HCT116 (cell line): ENCODE data around the gene CDC14A. TPM values are rescaled to one million over a fixed set of nuclear protein-coding genes. Genes with fewer than 3 reads are reported as not detected.

Source experiments
- ATAC-seq: fragments of 200-7000 bp; cut with Tn5 transposase; 2 replicates; pipeline ENCODE4 v1.9.1; 2020; ENCODE audit warnings: mild to moderate bottlenecking, moderate library complexity
- BruUV-seq: library from RNA; stranded (reverse); fragments of 400-500 nt; replicated peaks from 2 replicates; lab custom pipeline; 2021; lab: Mats Ljungman, UMichigan
- CTCF ChIA-PET: fragments of 300-600 bp; sonication (Branson Sonifier 250); formaldehyde crosslinking; loops from one replicate; lab custom pipeline; 2021; ENCODE audit warnings: antibody characterized with exemption; lab: Charles Lee
- POLR2A ChIA-PET: fragments of 300-600, 350-600 bp; sonication (Branson Sonifier 250); formaldehyde crosslinking; loops from one replicate; lab custom pipeline; 2021; ENCODE audit warnings: antibody characterized with exemption; lab: Charles Lee
- RAD21 ChIA-PET, 2 experiments: fragments of 300-600 bp; sonication (Branson Sonifier 250); formaldehyde crosslinking; loops; one replicate each; lab custom pipeline; 2023; ENCODE audit warnings: low total read pairs in 2 of 2; ENCODE audit not compliant: uncharacterized antibody in 2 of 2, unreplicated experiment in 2 of 2, low non-redundant PET in 1 of 2; lab: Charles Lee
- DNase-seq: peaks from one replicate; pipeline ENCODE4 v3.0.0-alpha.2; 2010; ENCODE audit warnings: low read depth, low spot score
- H2AFZ ChIP-seq: fragments of 200-600 bp; shearing (Covaris generic), sonication (generic); 2 replicates; pipeline ENCODE4 v1.6.1; 2017; ENCODE audit warnings: low read depth, mixed run types, mixed read lengths, antibody characterized with exemption, low read length; ENCODE audit not compliant: poor library complexity, severe bottlenecking
- H3K27ac ChIP-seq: 2 replicates; pipeline ENCODE4 v1.5.1; 2012; ENCODE audit warnings: low read depth, low read length
- H3K27me3 ChIP-seq: fragments of 200-600 bp; sonication (generic); 2 replicates; pipeline ENCODE4 v1.6.1; 2016; ENCODE audit warnings: mixed run types, low read length, mixed read lengths; ENCODE audit not compliant: insufficient read depth
- H3K36me3 ChIP-seq, 2 experiments: fragments of 200-500 bp in 1 of 2; fragments of 200-600 bp in 1 of 2; sonication (Bioruptor generic) in 1 of 2; sonication (generic) in 1 of 2; 2 replicates each; pipeline versions ENCODE4 v1.5.1 to v1.6.1; 2014 to 2016; ENCODE audit warnings: low read length in 2 of 2, inconsistent platforms in 1 of 2, mixed read lengths in 1 of 2, mixed run types in 1 of 2; ENCODE audit not compliant: insufficient read depth in 2 of 2, control insufficient read depth in 1 of 2
- H3K4me1 ChIP-seq, 2 experiments: fragments of 200-600 bp in 1 of 2; sonication (generic) in 1 of 2; 2 replicates each; pipeline versions ENCODE4 v1.5.1 to v1.6.1; 2012 to 2017; ENCODE audit warnings: low read length in 2 of 2, inconsistent platforms in 1 of 2, mild to moderate bottlenecking in 1 of 2, mixed read lengths in 1 of 2, mixed run types in 1 of 2, moderate library complexity in 1 of 2; ENCODE audit not compliant: insufficient read depth in 2 of 2, control insufficient read depth in 1 of 2
- H3K4me2 ChIP-seq: fragments of 200-600 bp; sonication (generic); 2 replicates; pipeline ENCODE4 v1.6.1; 2017; ENCODE audit warnings: mixed run types, low read length, mixed read lengths
- H3K4me3 ChIP-seq, 2 experiments: fragments of 200-600 bp in 1 of 2; sonication (generic) in 1 of 2; replicated peaks in 1 of 2; 2 replicates each; pipeline ENCODE4 v1.5.1; 2011 to 2016; ENCODE audit warnings: low read length in 2 of 2, control low read depth in 1 of 2, low read depth in 1 of 2, mild to moderate bottlenecking in 1 of 2, mixed read lengths in 1 of 2, mixed run types in 1 of 2
- H3K79me2 ChIP-seq: fragments of 200-600 bp; sonication (generic); 2 replicates; pipeline ENCODE4 v1.6.1; 2017; ENCODE audit warnings: mild to moderate bottlenecking, mixed run types, low read length, moderate library complexity, mixed read lengths; ENCODE audit not compliant: insufficient read depth
- H3K9ac ChIP-seq: fragments of 200-600 bp; sonication (generic); 2 replicates; pipeline ENCODE4 v1.6.1; 2016; ENCODE audit warnings: low read length, mixed read lengths
- H3K9me2 ChIP-seq: fragments of 200-600 bp; sonication (generic), shearing (Covaris generic); 2 replicates; pipeline ENCODE4 v1.6.1; 2017; ENCODE audit warnings: mixed run types, mild to moderate bottlenecking, moderate library complexity; ENCODE audit not compliant: insufficient read depth
- H3K9me3 ChIP-seq, 2 experiments: fragments of 200-500 bp in 1 of 2; fragments of 200-600 bp in 1 of 2; sonication (Bioruptor generic) in 1 of 2; sonication (generic) in 1 of 2; 2 replicates each; pipeline ENCODE4 v1.6.1; 2014 to 2017; ENCODE audit warnings: low read length in 2 of 2, mixed read lengths in 2 of 2, inconsistent platforms in 1 of 2, low read depth in 1 of 2, mild to moderate bottlenecking in 1 of 2, mixed run types in 1 of 2, moderate library complexity in 1 of 2; ENCODE audit not compliant: control insufficient read depth in 1 of 2, insufficient read depth in 1 of 2
- H4K20me1 ChIP-seq: fragments of 200-600 bp; sonication (generic), shearing (Covaris generic); 2 replicates; pipeline ENCODE4 v1.6.1; 2017; ENCODE audit warnings: mixed run types, mild to moderate bottlenecking, moderate library complexity; ENCODE audit not compliant: insufficient read depth
- CBX3 ChIP-seq: IDR thresholded peaks from 2 replicates; pipeline ENCODE4 v1.6.1; 2012; ENCODE audit warnings: low read depth
- CEBPB ChIP-seq: IDR thresholded peaks from 2 replicates; pipeline ENCODE4 v1.6.1; 2012; ENCODE audit warnings: low read depth
- EGR1 ChIP-seq: IDR thresholded peaks from 2 replicates; pipeline ENCODE4 v1.6.1; 2012; ENCODE audit warnings: low read depth
- ELF1 ChIP-seq: IDR thresholded peaks from 2 replicates; pipeline ENCODE4 v1.6.1; 2012; ENCODE audit warnings: low read depth, borderline replicate concordance
- EZH2phosphoT487 ChIP-seq: fragments of 200-600 bp; IDR thresholded peaks from 2 replicates; pipeline ENCODE4 v1.6.1; 2018; ENCODE audit warnings: antibody characterized with exemption, borderline replicate concordance
- FOSL1 ChIP-seq: IDR thresholded peaks from 2 replicates; pipeline ENCODE4 v1.6.1; 2012; ENCODE audit warnings: low read depth
- JUND ChIP-seq: IDR thresholded peaks from 2 replicates; pipeline ENCODE4 v1.6.1; 2012
- RAD21 ChIP-seq: IDR thresholded peaks from 2 replicates; pipeline ENCODE4 v1.6.1; 2012; ENCODE audit warnings: low read depth, mild to moderate bottlenecking
- SIN3A ChIP-seq: IDR thresholded peaks from 2 replicates; pipeline ENCODE4 v1.6.1; 2012; ENCODE audit warnings: low read depth
- SP1 ChIP-seq: IDR thresholded peaks from 2 replicates; pipeline ENCODE4 v1.6.1; 2012; ENCODE audit warnings: low read depth
- TCF7L2 ChIP-seq: IDR thresholded peaks from 2 replicates; pipeline ENCODE4 v1.7.0; 2011; ENCODE audit warnings: borderline replicate concordance, inconsistent platforms; ENCODE audit not compliant: insufficient read depth, insufficient read length; ENCODE audit errors: extremely low read depth
- YY1 ChIP-seq: IDR thresholded peaks from 2 replicates; pipeline ENCODE4 v1.6.1; 2011; ENCODE audit warnings: low read length, low read depth, moderate library complexity, mild to moderate bottlenecking; ENCODE audit not compliant: insufficient replicate concordance; ENCODE audit errors: extremely low read depth
- ZNF274 ChIP-seq: fragments of 200-500 bp; sonication (Bioruptor generic); IDR thresholded peaks from 2 replicates; pipeline ENCODE4 v1.6.1; 2014; ENCODE audit warnings: mild to moderate bottlenecking, low read depth, low read length, inconsistent platforms
- intact Hi-C: fragments of 100-400 bp; cut with micrococcal nuclease; formaldehyde crosslinking; loops from 2 replicates; pipeline ENCODE4 v1.10.0; 2022
- total RNA-seq: library from RNA; stranded (reverse); gene quantifications from one replicate; pipeline ENCODE4 v1.2.1, GENCODE V29; 2021; ENCODE audit not compliant: unreplicated experiment
- TF ChIP-seq, protein P1 (sequence below), 3 experiments: fragments of 200-600 bp in 1 of 3; sonication (generic) in 1 of 3; IDR thresholded peaks in 2 of 3; conservative IDR thresholded peaks in 1 of 3; 2 replicates each; pipeline ENCODE4 v1.5.1; 2012 to 2017; ENCODE audit warnings: low read depth in 2 of 3, low read length in 2 of 3, antibody characterized with exemption in 1 of 3, borderline replicate concordance in 1 of 3, control low read depth in 1 of 3, mild to moderate bottlenecking in 1 of 3, mixed read lengths in 1 of 3, mixed run types in 1 of 3, moderate library complexity in 1 of 3; ENCODE audit not compliant: insufficient read depth in 1 of 3

CDC14A gene
- total RNA-seq, 1 experiment from 2014 or later: 5.1 TPM

- ChIA-PET POLR2A (no interaction called here), CTCF (interaction anchor here (2.1 kb wide), 1 partner anchor 13 kb away, joined by 7 read pairs; no protein-coding TSS in a partner anchor), RAD21 (no interaction called here)
- H3K9me3 ChIP-seq: no peaks in the 10 kb centered on the region
- H2AFZ ChIP-seq: no peak overlapping the region
- H4K20me1 ChIP-seq: no peaks in the 10 kb centered on the region
- H3K27me3 ChIP-seq: peaks cover 5% of the 10 kb centered on the region; the same call in 1 of the 2 replicates
- no peak overlapping the region for H3K9ac ChIP-seq
- H3K4me2 ChIP-seq: no peak overlapping the region
- H3K4me1 ChIP-seq: no peaks in the 10 kb centered on the region
- no peak for TF ChIP-seq SIN3A
- TF ChIP-seq FOSL1: no peak
- TF ChIP-seq EZH2phosphoT487: no peak
- no peak for TF ChIP-seq ELF1
- H3K9me2 ChIP-seq: no peaks in the 10 kb centered on the region
- no TSS peak for BruUV-seq
- no peak overlapping the region for H3K27ac ChIP-seq
- no peaks in the 10 kb centered on the region for H3K79me2 ChIP-seq
- intact Hi-C loops: no loop called here
- DNase-seq (no peak), ATAC-seq (no peak)
- no peaks in the 10 kb centered on the region for H3K36me3 ChIP-seq
- H3K4me3 ChIP-seq: no peak overlapping the region
Observed at GRCh38 chr1:100530141-100530540, 177.8 kb downstream of the CDC14A start.

- Histone ChIP-seq H4K20me1 (no peaks in the 10 kb centered on the region), H3K27me3 (peaks cover 13% of the 10 kb centered on the region; the same call in 1 of the 2 replicates), H3K9ac (no peak overlapping the region), H2AFZ (no peak overlapping the region), H3K9me2 (no peaks in the 10 kb centered on the region), H3K4me1 (no peaks in the 10 kb centered on the region), H3K4me2 (no peak overlapping the region), H3K79me2 (no peaks in the 10 kb centered on the region), H3K36me3 (no peaks in the 10 kb centered on the region), H3K4me3 (no peak overlapping the region), H3K9me3 (no peaks in the 10 kb centered on the region), H3K27ac (no peak overlapping the region)
- TF ChIP-seq ELF1 (no peak), SP1 (no peak), CEBPB (no peak), TCF7L2 (no peak), CBX3 (no peak), ZNF274 (no peak), RAD21 (no peak), JUND (no peak), YY1 (no peak), EGR1 (no peak)
- TF ChIP-seq, protein P1, sequence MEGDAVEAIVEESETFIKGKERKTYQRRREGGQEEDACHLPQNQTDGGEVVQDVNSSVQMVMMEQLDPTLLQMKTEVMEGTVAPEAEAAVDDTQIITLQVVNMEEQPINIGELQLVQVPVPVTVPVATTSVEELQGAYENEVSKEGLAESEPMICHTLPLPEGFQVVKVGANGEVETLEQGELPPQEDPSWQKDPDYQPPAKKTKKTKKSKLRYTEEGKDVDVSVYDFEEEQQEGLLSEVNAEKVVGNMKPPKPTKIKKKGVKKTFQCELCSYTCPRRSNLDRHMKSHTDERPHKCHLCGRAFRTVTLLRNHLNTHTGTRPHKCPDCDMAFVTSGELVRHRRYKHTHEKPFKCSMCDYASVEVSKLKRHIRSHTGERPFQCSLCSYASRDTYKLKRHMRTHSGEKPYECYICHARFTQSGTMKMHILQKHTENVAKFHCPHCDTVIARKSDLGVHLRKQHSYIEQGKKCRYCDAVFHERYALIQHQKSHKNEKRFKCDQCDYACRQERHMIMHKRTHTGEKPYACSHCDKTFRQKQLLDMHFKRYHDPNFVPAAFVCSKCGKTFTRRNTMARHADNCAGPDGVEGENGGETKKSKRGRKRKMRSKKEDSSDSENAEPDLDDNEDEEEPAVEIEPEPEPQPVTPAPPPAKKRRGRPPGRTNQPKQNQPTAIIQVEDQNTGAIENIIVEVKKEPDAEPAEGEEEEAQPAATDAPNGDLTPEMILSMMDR (IDR thresholded peaks at IDR 0.05 in 2 of 3, conservative IDR thresholded peaks at IDR 0.05 in 1 of 3; ENCODE audit: borderline replicate concordance in 1 of 3, insufficient read depth in 1 of 3, low read depth in 2 of 3, low read length in 2 of 3): no peak
- intact Hi-C loops: no loop called here
- DNase-seq (no peak), ATAC-seq (no peak)
- ChIA-PET POLR2A (no interaction called here), CTCF (interaction anchor here (2.1 kb wide), 1 partner anchor 12 kb away, joined by 7 read pairs; no protein-coding TSS in a partner anchor), RAD21 (no interaction called here)
- BruUV-seq: no TSS peak
Observed at GRCh38 chr1:100530880-100531487, 178.7 kb downstream of the CDC14A start.
